Right cardiac atrium (tissue), 5 donors: Measurements from ENCODE around the gene ZPR1. TPM values are rescaled to one million over a fixed set of nuclear protein-coding genes. Genes with fewer than 3 reads are reported as not detected.

Experiments used
- ATAC-seq, 2 donors: fragments of 200-7000 bp; cut with Tn5 transposase; one replicate each; pipeline versions ENCODE4 v1.8.0 to v1.9.1; 2020; ENCODE audit warnings: moderate library complexity in 2 of 2, mild to moderate bottlenecking in 1 of 2
- DNase-seq, 3 donors: peaks; one replicate each; pipeline ENCODE4 v3.0.0-alpha.2; 2020
- H3K27ac ChIP-seq: one replicate; pipeline ENCODE4 v1.5.1; 2013; ENCODE audit warnings: mild to moderate bottlenecking, low read length, control low read depth, moderate library complexity
- H3K27me3 ChIP-seq: one replicate; pipeline ENCODE4 v1.6.1; 2013; ENCODE audit not compliant: control insufficient read depth, insufficient read depth
- H3K4me1 ChIP-seq: one replicate; pipeline ENCODE4 v1.6.1; 2013; ENCODE audit warnings: low read length; ENCODE audit not compliant: control insufficient read depth, insufficient read depth
- H3K4me3 ChIP-seq: one replicate; pipeline ENCODE4 v1.5.1; 2013; ENCODE audit warnings: low read length, control low read depth
- H3K9me3 ChIP-seq: one replicate; pipeline ENCODE4 v1.6.1; 2013; ENCODE audit warnings: low read length; ENCODE audit not compliant: control insufficient read depth
- WGBS: extraction: QIAGEN DNeasy Blood & Tissue Kit; methylation state at CpG from one replicate; pipeline ENCODE4 v1.1.7; 2013; 5-methylcytosine and 5-hydroxymethylcytosine counted together
- intact Hi-C, 4 donors: fragments of 100-400 bp; cut with DNase I; formaldehyde crosslinking; loops; one replicate each; pipeline versions ENCODE4 v1.11.0 to v1.14.0; 2022 to 2023
- polyA plus RNA-seq: library from polyadenylated mRNA; stranded (reverse); fragments of 200-250 nt; gene quantifications from one replicate; pipeline ENCODE4 v1.2.3, GENCODE V29; 2013
- total RNA-seq, 4 donors: library from RNA; stranded (reverse); fragmentation: NEBNext Ultra II Directional; extraction: Animal tissue kit (Norgen Biotek cat#: 25700); gene quantifications; one replicate each; pipeline ENCODE4 v1.2.1, GENCODE V29; 2021
- donor health status: healthy with polysubstance abuse.
- donor health status: DM: no; HTN: yes; CAD: no.
- donor health status: DM: no; HTN: no; CAD: no.
- donor health status: DM: no; HTN: yes; CAD: no; lungs with severe emphysema.
- donor health status: DM: yes; HTN: yes; CAD: no.

ZPR1 gene
- total and polyA plus RNA-seq, 5 donors: 9.6 to 30.3 (median 20.4) TPM

DNA sequence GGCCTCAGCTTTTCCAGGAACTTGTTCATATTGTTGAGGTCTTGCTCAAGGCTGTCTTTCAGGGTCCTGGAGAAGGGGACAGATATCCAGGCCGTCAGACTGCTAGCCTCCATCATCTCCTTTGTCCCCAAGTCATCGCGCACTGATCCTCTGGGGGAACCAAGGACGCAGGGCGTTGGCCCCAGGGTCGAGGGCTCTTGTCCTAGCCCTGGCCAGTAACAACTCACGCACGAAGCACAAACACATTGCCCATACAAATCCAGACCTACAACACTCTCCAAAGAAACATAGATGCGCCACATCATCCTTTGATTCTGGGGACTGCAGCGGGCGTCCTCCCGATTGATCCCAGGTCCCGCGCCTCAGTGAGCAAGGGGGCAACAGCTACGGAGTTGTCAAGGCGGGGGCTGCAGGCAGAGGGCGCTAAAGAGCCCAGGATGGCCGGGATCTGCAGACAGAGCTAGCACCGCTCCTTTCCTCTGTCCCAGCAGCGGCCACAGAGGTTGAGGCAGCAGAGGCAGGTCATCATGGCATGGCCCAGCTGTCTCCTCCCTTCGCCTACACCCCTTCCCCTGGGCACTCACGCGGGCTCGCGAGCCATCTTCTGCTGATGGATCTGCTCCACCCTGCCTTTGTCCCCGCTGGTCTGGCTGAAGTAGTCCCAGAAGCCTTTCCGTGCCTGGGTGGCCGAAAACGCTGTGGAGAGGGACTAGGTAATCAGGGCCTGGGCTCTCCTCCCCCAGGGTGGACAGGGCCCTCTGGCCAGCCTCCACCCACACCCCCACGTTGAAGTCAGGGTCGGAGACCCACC, 3.4 kb upstream of the ZPR1 start:
- Histone ChIP-seq H3K4me3 (no peak overlapping the region), H3K27me3 (no peaks in the 10 kb centered on the region), H3K27ac (no peak overlapping the region), H3K9me3 (no peaks in the 10 kb centered on the region), H3K4me1 (peaks cover 3% of the 10 kb centered on the region)
- intact Hi-C loops: loop anchor here (2.0 to 10.0 kb wide), 4 partner anchors 46 to 434 kb away; partner anchors contain the start of gene APOA1 (in 3 of the 4)
- peak; percentile 70 for ATAC-seq
- DNase-seq: peak; percentile 79 to 92 (median 92)
- 25% methylated on average over 31 of the region's 31 CpGs for WGBS

DNA sequence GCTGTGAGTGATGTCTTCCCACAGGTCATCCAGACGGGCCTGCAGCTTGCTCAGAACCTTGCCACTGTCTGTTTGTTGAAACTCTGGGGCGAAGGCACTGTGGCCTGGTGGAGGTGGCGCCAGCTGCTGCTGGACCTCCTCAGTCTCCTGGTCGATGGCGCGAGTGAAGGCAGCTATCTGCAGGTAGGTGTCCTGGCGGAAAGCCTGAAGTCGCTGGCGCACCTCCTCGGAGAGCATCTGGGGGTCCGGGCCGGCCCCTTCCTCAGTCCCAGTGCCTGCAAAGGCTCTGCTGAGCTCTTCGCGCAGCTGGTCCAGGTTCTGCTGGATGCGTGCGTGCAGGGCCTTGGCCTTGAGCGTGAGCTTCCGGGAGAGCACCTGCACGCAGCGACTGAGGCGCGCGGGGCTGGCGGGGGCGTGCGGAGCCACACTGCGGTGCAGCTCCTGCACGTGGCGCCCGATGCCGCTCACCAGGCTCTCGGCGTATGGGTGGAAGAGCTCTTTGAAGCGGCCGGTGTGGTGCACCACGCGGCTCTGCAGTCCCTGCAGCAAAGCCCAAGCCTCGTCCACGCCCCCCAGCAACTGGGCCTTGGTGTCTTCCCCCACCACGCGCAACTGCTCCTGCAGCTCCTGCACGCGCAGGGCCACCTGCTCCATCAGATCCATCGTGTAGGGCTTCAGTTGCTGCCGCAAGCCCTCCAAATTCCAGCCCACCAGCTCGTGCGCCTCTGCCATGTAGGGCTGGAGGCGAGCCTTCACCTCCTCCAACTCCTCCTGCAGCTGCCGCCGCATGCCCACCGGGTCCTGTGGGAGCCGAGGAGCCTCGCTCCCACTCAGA, 2.6 kb upstream of the ZPR1 start:
- ATAC-seq (no peak), DNase-seq (peak in 2 of 3 donors; percentile 65 to 71)
- Histone ChIP-seq H3K4me3 (no peak overlapping the region), H3K9me3 (no peaks in the 10 kb centered on the region), H3K27me3 (no peaks in the 10 kb centered on the region), H3K4me1 (peaks cover 3% of the 10 kb centered on the region), H3K27ac (no peak overlapping the region)
- intact Hi-C loops: loop anchor here (2.0 to 10.0 kb wide), 4 partner anchors 47 to 434 kb away; partner anchors contain the start of gene APOA1 (in 3 of the 4)
- 80% methylated on average over 53 of the region's 53 CpGs for WGBS

DNA sequence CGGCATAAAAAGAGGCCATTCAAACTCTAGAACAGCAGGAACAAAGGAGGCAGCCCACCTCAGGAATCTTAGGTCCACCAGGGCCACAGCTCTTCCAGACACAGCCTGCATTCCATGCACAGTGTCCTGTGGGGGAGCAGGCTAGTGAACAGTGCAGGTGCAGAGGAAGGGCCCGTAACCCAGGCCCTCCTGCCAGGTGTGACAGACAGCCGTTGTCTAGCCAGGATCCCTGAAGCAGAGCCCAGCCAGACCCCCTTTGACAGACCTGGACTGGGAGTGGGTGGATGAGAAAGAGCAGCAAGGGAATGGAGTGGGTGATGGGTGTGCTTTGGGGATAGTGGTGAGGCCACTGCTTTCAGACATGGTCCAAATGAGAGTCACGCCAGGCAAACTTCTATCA, 1.2 kb upstream of the ZPR1 start:
- H3K27ac ChIP-seq: no peak overlapping the region
- DNase-seq: no peak
- 89% methylated on average over 4 of the region's 4 CpGs for WGBS
- ATAC-seq: no peak
- H3K9me3 ChIP-seq: no peaks in the 10 kb centered on the region
- no peaks in the 10 kb centered on the region for H3K27me3 ChIP-seq
- H3K4me1 ChIP-seq: peaks cover 3% of the 10 kb centered on the region
- intact Hi-C loops: no loop called here
- no peak overlapping the region for H3K4me3 ChIP-seq

DNA sequence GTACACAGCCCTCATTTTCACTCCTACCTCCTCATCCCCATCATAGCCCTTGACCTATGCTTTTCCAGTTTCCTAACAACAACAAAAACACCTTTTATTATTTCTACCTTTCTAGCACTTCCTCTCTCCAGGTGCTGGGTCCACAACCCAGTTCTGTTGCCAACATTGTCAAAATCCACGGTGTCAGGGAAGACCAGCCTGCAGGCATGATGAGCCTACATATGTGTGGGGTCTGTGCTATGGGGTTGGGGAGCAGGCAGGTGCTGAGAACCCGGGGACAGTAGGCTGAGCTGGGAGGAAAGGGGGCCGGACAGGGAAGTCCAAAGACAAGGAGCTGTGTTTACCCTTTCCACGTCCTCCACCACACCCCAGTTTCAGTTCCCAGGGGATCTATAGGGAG, 711 bp upstream of the ZPR1 start:
- no peak for ATAC-seq
- 58% methylated on average over 4 of the region's 4 CpGs for WGBS
- Histone ChIP-seq H3K4me3 (peak overlapping the region; percentile 99), H3K9me3 (no peaks in the 10 kb centered on the region), H3K4me1 (peaks cover 3% of the 10 kb centered on the region), H3K27ac (peak overlapping the region; percentile 96), H3K27me3 (no peaks in the 10 kb centered on the region)
- intact Hi-C loops: no loop called here
- no peak for DNase-seq

DNA sequence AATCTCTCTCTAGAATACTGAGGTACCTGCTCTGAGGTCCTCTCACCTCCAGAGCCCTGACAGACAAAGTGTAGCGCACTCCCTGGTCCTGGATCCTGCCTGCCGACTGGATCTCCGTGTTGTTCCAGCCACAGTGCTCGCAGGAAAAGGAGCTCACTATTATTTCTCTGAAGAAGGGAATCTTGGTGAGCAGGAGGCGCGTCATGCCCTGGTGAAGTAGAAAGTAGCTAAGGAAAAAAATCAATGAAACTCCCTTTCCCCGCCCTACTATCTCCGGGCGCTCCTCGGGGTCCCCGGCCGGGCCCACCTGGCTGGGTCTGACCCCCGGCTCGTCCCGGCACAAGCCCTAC, 412 bp downstream of the ZPR1 start:
- Histone ChIP-seq H3K9me3 (no peaks in the 10 kb centered on the region), H3K4me3 (peak overlapping the region; percentile 99), H3K27ac (peak overlapping the region; percentile 56), H3K27me3 (no peaks in the 10 kb centered on the region), H3K4me1 (peaks cover 3% of the 10 kb centered on the region)
- no peak for ATAC-seq
- WGBS: under 1% methylated on average over 15 of the region's 15 CpGs
- DNase-seq: no peak
- intact Hi-C loops: no loop called here

DNA sequence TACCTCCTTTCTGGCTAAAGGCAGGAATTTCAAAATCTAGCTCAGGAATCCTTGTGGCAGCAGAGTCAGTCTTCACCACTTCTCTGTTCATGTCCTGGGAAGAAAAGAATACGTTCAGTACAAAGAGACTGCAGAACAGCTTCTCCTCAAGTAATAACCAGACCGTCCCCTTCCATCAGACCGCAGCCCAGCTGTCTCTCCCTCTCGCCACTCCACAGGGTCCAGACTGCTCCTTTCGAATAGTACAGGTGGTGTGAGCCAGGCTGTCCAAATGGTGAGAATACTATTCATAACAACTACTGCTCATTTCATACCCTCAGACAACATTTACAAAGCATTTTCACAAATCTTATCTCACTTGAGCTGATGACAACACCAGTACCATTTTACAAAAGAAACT, 857 bp downstream of the ZPR1 start:
- DNase-seq (no peak), ATAC-seq (no peak)
- intact Hi-C loops: no loop called here
- Histone ChIP-seq H3K9me3 (no peaks in the 10 kb centered on the region), H3K27me3 (no peaks in the 10 kb centered on the region), H3K4me3 (peak overlapping the region; percentile 99), H3K4me1 (peaks cover 3% of the 10 kb centered on the region), H3K27ac (no peak overlapping the region)
- WGBS: 63% methylated on average over 5 of the region's 5 CpGs

DNA sequence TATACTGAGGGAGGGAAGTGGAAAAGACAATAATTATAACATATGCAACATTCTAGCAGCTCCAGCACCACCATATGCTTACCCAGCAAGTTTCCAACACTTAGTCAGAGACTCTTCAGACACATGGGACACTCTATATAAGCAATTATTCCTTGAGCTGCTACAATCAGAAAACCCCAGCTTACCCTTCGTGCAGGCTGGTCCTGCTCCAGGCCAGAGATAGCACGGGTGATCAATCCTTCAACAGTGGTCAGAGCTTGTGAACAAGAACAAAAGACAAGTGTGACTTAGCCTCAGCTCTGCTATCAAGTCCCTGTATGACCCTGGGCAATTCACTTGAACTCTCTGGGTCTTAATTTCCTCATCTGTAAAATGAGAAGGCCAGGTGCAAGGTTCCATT, 1.5 kb downstream of the ZPR1 start:
- Histone ChIP-seq H3K4me1 (peaks cover 3% of the 10 kb centered on the region), H3K27ac (no peak overlapping the region), H3K27me3 (no peaks in the 10 kb centered on the region), H3K9me3 (no peaks in the 10 kb centered on the region), H3K4me3 (no peak overlapping the region)
- ATAC-seq: no peak
- 87% methylated on average over 2 of the region's 2 CpGs for WGBS
- intact Hi-C loops: no loop called here
- no peak for DNase-seq

DNA sequence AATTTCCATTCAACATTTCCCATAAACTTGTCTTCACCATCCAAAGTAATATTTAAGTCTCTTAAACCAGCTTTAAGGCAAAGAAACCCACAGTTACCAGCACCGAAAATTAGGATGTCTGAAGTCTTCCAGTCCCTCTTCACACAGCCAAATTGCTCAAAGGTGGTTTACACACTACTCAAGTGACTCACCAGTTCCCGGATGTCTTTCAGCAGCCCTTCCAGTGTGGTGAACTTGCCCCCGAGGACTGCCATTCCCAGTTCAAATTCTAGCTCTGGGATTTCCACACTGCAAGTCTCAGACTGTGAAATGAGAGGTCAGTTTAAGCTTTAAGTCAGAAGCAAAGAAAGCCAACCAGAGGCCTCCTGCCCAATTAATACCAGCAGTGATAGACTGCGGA, 5.1 kb downstream of the ZPR1 start:
- Histone ChIP-seq H3K4me1 (peaks cover 2% of the 10 kb centered on the region), H3K27me3 (no peaks in the 10 kb centered on the region), H3K9me3 (no peaks in the 10 kb centered on the region), H3K4me3 (no peak overlapping the region), H3K27ac (no peak overlapping the region)
- ATAC-seq (no peak), DNase-seq (no peak)
- WGBS: 93% methylated on average over 4 of the region's 4 CpGs
- intact Hi-C loops: no loop called here

DNA sequence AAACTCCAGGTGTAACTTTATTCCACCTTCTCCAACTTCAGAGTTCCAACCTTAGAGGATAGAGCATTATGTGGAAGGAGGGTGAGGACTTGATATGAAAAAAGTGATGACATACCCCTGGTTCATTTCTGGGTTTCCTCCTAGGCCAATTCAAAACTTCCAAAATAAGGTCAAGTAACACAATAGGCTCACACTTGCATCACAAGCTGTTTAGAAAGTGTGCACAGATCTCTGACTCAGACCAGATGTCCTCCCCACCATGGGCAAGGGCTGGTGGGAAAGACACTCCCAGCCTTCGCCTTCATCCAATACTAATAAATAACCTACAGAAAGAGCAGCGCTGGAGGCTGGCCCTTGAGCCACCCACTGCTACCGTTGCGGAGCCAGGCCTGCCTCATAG, 9.3 kb downstream of the ZPR1 start:
- Histone ChIP-seq H3K4me1 (no peaks in the 10 kb centered on the region), H3K27ac (no peak overlapping the region), H3K9me3 (no peaks in the 10 kb centered on the region), H3K4me3 (no peak overlapping the region), H3K27me3 (no peaks in the 10 kb centered on the region)
- intact Hi-C loops: no loop called here
- 92% methylated on average over 4 of the region's 4 CpGs for WGBS
- ATAC-seq (no peak), DNase-seq (no peak)

DNA sequence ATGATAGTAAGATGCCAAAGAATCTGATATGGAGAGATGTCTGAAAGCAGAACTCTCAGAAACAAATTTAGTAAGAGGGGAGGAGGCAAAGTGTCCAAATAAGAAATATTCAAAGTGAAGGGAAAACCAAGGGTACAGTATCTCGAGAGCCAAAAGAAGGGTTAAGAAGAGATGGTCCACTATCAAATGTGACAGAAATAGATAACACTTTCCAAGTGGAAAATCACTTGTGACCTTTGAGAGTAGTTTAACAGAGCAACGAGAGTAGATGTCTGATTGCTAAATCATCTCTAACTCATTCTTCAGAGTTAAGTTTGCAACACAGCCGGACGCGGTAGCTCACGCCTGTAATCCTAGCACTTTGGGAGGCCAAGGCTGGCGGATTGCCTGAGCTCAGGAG, 10.8 kb downstream of the ZPR1 start:
- WGBS: 60% methylated on average over 7 of the region's 7 CpGs
- intact Hi-C loops: no loop called here
- Histone ChIP-seq H3K9me3 (no peaks in the 10 kb centered on the region), H3K27me3 (no peaks in the 10 kb centered on the region), H3K4me3 (no peak overlapping the region), H3K27ac (no peak overlapping the region), H3K4me1 (no peaks in the 10 kb centered on the region)
- ATAC-seq: no peak
- no peak for DNase-seq

DNA sequence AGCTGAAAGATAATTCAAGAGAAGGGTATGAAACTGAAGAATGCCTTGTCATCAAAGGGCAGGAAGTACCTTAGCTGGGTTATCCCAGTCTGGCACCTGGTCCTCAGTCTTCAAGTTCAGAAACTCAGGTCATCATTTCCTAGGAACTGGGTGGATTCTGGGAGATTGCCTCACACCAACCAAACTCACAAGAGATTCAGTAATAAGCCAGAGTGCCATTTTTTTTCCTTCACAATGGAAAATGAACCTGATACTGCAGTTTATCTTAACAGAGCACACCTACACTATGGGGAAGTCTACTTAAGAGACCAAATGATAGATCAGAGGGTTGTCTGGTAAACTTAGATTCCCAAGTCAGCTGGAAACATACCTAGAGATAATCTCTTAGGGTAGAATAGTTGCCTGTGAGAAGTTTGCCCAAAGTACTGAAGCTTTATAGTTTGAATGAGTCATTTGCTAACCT, 11.3 kb downstream of the ZPR1 start:
- Histone ChIP-seq H3K9me3 (no peaks in the 10 kb centered on the region), H3K27ac (no peak overlapping the region), H3K27me3 (no peaks in the 10 kb centered on the region), H3K4me3 (no peak overlapping the region), H3K4me1 (peaks cover 5% of the 10 kb centered on the region)
- ATAC-seq (no peak), DNase-seq (no peak)
- intact Hi-C loops: no loop called here
